GM21360 (cell line): ENCODE data around the gene ALKBH5.

Experiments used
- ATAC-seq: cut with Tn5 transposase; IDR thresholded peaks from one replicate; pipeline ENCODE4 v1.9.1; 2021; ENCODE audit warnings: mild to moderate bottlenecking, moderate library complexity; ENCODE audit not compliant: unreplicated experiment

Gene ALKBH5

DNA sequence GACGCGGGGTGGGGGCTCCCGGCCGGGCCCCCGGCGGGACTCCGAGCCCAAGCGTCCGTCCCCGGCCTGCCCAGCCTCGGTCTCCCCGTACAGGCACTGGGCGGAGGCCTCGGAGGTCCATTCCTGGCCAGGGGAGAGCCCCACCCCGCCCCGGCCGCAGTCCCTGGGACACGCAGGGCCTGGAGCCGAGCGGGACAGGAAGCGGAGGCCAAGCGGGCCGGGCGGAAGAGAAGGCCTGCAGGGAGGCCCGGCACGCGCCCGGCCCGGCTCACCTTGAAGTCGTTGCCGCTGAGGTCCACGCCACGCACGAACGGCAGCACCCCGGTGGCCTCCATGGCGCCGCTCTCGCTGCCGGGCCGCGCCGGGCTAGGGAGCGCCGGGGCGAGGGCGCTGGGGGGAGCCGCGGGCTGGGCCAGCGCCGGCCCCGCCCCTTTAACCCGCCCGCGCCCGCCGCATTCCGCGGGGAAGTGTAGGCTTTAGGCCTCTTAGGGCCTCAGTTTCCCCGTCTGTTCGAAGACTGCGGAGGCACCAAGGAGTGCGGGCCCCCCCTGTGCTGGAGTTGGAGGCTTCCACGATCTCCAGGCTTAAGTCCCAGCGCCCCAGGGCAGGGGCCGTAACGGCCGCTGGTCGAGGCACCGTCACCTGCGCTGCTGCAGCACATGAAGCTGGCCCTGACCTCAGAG is 74.9 kb downstream of the ALKBH5 start, which contains the start of gene FLII:
TSS of gene FLII (minus strand) at position 383 of the 683 bp plus-strand sequence. CDS start at position 335, 48 bp downstream.
- no peak for ATAC-seq
